ENCODE measurements around the gene PKP4.

GRCh38 chr2:158457092-158457825 lies 507 bp downstream of the PKP4 start:
- TF ChIP-seq, protein P1, sequence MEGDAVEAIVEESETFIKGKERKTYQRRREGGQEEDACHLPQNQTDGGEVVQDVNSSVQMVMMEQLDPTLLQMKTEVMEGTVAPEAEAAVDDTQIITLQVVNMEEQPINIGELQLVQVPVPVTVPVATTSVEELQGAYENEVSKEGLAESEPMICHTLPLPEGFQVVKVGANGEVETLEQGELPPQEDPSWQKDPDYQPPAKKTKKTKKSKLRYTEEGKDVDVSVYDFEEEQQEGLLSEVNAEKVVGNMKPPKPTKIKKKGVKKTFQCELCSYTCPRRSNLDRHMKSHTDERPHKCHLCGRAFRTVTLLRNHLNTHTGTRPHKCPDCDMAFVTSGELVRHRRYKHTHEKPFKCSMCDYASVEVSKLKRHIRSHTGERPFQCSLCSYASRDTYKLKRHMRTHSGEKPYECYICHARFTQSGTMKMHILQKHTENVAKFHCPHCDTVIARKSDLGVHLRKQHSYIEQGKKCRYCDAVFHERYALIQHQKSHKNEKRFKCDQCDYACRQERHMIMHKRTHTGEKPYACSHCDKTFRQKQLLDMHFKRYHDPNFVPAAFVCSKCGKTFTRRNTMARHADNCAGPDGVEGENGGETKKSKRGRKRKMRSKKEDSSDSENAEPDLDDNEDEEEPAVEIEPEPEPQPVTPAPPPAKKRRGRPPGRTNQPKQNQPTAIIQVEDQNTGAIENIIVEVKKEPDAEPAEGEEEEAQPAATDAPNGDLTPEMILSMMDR (IDR thresholded peaks at IDR 0.05), result peak in 1 of 6 experiments; percentile 9
- TF ChIP-seq EP300 (IDR thresholded peaks at IDR 0.05), result no peak
- no peak for TF ChIP-seq POLR2A (IDR thresholded peaks at IDR 0.05)
